Measurements from ENCODE around the gene NHLH1. TPM values are rescaled to one million over a fixed set of nuclear protein-coding genes. Genes with fewer than 3 reads are reported as not detected.

Gene NHLH1
- total RNA-seq, 1 experiment from 2014 or later: 0.18 TPM

DNA sequence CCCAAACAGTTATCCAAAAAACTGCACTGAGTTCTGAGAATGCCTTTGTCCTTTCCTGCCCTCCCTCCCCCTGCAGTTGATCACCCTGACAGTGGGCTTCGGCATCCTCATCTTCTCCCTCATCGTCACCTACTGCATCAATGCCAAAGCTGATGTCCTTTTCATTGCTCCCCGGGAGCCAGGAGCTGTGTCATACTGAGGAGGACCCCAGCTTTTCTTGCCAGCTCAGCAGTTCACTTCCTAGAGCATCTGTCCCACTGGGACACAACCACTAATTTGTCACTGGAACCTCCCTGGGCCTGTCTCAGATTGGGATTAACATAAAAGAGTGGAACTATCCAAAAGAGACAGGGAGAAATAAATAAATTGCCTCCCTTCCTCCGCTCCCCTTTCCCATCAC, 8.8 kb upstream of the NHLH1 start:
- no TSS peak for BruUV-seq (replicated peaks)
- peaks cover 12% of the 10 kb centered on the region; the same call in 1 of the 2 replicates for H3K36me3 ChIP-seq (ENCODE audit: control insufficient read depth, insufficient read depth, low read length)
- TF ChIP-seq SIN3A (IDR thresholded peaks at IDR 0.05; ENCODE audit: borderline replicate concordance, insufficient read depth, low read depth, low read length) (no peak), TCF7L2 (IDR thresholded peaks at IDR 0.05; ENCODE audit: low read depth, low read length) (no peak), POLR2AphosphoS5 (IDR thresholded peaks at IDR 0.05; ENCODE audit: low read depth, low read length) (no peak)
- TF ChIP-seq, protein P1, sequence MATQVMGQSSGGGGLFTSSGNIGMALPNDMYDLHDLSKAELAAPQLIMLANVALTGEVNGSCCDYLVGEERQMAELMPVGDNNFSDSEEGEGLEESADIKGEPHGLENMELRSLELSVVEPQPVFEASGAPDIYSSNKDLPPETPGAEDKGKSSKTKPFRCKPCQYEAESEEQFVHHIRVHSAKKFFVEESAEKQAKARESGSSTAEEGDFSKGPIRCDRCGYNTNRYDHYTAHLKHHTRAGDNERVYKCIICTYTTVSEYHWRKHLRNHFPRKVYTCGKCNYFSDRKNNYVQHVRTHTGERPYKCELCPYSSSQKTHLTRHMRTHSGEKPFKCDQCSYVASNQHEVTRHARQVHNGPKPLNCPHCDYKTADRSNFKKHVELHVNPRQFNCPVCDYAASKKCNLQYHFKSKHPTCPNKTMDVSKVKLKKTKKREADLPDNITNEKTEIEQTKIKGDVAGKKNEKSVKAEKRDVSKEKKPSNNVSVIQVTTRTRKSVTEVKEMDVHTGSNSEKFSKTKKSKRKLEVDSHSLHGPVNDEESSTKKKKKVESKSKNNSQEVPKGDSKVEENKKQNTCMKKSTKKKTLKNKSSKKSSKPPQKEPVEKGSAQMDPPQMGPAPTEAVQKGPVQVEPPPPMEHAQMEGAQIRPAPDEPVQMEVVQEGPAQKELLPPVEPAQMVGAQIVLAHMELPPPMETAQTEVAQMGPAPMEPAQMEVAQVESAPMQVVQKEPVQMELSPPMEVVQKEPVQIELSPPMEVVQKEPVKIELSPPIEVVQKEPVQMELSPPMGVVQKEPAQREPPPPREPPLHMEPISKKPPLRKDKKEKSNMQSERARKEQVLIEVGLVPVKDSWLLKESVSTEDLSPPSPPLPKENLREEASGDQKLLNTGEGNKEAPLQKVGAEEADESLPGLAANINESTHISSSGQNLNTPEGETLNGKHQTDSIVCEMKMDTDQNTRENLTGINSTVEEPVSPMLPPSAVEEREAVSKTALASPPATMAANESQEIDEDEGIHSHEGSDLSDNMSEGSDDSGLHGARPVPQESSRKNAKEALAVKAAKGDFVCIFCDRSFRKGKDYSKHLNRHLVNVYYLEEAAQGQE (IDR thresholded peaks at IDR 0.05; ENCODE audit: insufficient read depth in 1 of 2, low read depth in 2 of 2, low read length in 1 of 2): no peak
- TF ChIP-seq, protein P2, sequence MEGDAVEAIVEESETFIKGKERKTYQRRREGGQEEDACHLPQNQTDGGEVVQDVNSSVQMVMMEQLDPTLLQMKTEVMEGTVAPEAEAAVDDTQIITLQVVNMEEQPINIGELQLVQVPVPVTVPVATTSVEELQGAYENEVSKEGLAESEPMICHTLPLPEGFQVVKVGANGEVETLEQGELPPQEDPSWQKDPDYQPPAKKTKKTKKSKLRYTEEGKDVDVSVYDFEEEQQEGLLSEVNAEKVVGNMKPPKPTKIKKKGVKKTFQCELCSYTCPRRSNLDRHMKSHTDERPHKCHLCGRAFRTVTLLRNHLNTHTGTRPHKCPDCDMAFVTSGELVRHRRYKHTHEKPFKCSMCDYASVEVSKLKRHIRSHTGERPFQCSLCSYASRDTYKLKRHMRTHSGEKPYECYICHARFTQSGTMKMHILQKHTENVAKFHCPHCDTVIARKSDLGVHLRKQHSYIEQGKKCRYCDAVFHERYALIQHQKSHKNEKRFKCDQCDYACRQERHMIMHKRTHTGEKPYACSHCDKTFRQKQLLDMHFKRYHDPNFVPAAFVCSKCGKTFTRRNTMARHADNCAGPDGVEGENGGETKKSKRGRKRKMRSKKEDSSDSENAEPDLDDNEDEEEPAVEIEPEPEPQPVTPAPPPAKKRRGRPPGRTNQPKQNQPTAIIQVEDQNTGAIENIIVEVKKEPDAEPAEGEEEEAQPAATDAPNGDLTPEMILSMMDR (IDR thresholded peaks at IDR 0.05): no peak
- ChIA-PET POLR2A (no interaction called here), CTCF (interaction anchor here (1.0 kb wide), 1 partner anchor 18 kb away, joined by 3 read pairs; no protein-coding TSS in a partner anchor)
- no peak for ATAC-seq
- no peaks in the 10 kb centered on the region for H3K27me3 ChIP-seq (ENCODE audit: control insufficient read depth, insufficient read depth, low read length)
- H3K4me1 ChIP-seq (ENCODE audit: control insufficient read depth, insufficient read depth, low read length): no peaks in the 10 kb centered on the region
- no peak overlapping the region for H3K4me3 ChIP-seq (ENCODE audit: low read depth in 2 of 2, low read length in 2 of 2)
- in situ Hi-C loops (cut with HindIII; ENCODE audit: low pct_unique_long_range_greater_than_20kb, low sequenced_read_pairs): no loop called here
- no peaks in the 10 kb centered on the region for H3K9me3 ChIP-seq (ENCODE audit: control insufficient read depth, insufficient read depth, low read depth, low read length)
- H3K27ac ChIP-seq (ENCODE audit: low read length): no peak overlapping the region
- no peak for DNase-seq (ENCODE audit: low read depth, low spot score)
- intact Hi-C loops (cut with micrococcal nuclease; ENCODE audit: unreplicated experiment): no loop called here

DNA sequence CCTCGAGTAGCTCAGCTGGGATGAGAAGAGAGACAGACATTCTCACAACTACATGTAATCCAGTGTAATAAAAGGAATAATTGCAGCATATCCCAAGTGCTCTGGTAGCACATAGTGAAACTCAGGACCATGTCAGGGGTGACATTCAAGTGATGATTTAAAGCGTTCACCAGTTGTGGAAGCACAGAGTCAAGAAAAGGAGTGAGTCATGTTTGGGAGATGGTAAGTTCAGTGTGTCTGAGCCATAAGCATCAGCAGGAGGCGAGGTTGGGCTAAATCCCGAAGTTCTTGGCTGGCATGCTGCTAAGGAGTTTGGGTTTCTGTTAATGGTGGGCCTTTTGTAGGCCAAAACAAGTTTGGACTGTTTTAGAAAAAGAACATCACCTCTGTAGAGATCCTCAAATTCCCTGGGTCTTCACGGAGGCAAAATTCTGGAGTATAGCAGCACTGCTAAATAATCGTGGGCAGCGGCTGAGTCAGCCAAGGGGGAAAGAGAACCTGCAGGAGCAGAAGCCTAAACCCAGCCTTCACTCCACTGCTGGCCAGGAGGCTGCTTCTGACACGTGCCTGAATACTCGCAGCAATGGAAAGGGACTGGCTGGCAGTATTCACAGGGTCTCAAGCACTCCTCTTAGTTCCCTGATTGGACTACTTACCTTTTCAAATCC, 7.2 kb upstream of the NHLH1 start:
- ChIA-PET CTCF (no interaction called here), POLR2A (no interaction called here)
- Histone ChIP-seq H3K4me1 (ENCODE audit: control insufficient read depth, insufficient read depth, low read length) (no peaks in the 10 kb centered on the region), H3K27ac (ENCODE audit: low read length) (no peak overlapping the region), H3K9me3 (ENCODE audit: control insufficient read depth, insufficient read depth, low read depth, low read length) (no peaks in the 10 kb centered on the region), H3K27me3 (ENCODE audit: control insufficient read depth, insufficient read depth, low read length) (no peaks in the 10 kb centered on the region), H3K36me3 (ENCODE audit: control insufficient read depth, insufficient read depth, low read length) (peaks cover 5% of the 10 kb centered on the region; the same call in 1 of the 2 replicates), H3K4me3 (ENCODE audit: low read depth in 2 of 2, low read length in 2 of 2) (no peak overlapping the region)
- TF ChIP-seq SIN3A (IDR thresholded peaks at IDR 0.05; ENCODE audit: borderline replicate concordance, insufficient read depth, low read depth, low read length): no peak
- TF ChIP-seq, protein P2 (IDR thresholded peaks at IDR 0.05): no peak
- TF ChIP-seq, protein P1 (IDR thresholded peaks at IDR 0.05; ENCODE audit: insufficient read depth in 1 of 2, low read depth in 2 of 2, low read length in 1 of 2): no peak
- no peak for TF ChIP-seq TCF7L2 (IDR thresholded peaks at IDR 0.05; ENCODE audit: low read depth, low read length)
- no peak for TF ChIP-seq POLR2AphosphoS5 (IDR thresholded peaks at IDR 0.05; ENCODE audit: low read depth, low read length)
- DNase-seq (ENCODE audit: low read depth, low spot score) (no peak), ATAC-seq (no peak)
- BruUV-seq (replicated peaks): no TSS peak
- intact Hi-C loops (cut with micrococcal nuclease; ENCODE audit: unreplicated experiment) (no loop called here), in situ Hi-C loops (cut with HindIII; ENCODE audit: low pct_unique_long_range_greater_than_20kb, low sequenced_read_pairs) (no loop called here)

All from Panc1 (cell line).